Thyroid gland (tissue), 4 donors: ENCODE data around the gene TMEM132C. TPM values are rescaled to one million over a fixed set of nuclear protein-coding genes. Genes with fewer than 3 reads are reported as not detected.

ENCODE experiments used
- DNase-seq, 2 donors: peaks; one replicate each; pipeline ENCODE4 v3.0.0-alpha.2; 2019
- H3K27ac ChIP-seq, 3 donors: fragments of 200-600 bp; sonication (generic); 1 replicate in 2 of 3; 2 replicates in 1 of 3; pipeline ENCODE4 v1.5.1; 2016 to 2019; ENCODE audit warnings: mild to moderate bottlenecking in 1 of 3, moderate library complexity in 1 of 3
- H3K27me3 ChIP-seq: fragments of 200-600 bp; sonication (generic); one replicate; pipeline ENCODE4 v1.5.1; 2019
- H3K36me3 ChIP-seq, 2 donors: fragments of 200-600 bp; sonication (generic); one replicate each; pipeline ENCODE4 v1.5.1; 2016 to 2019
- H3K4me1 ChIP-seq, 2 donors: fragments of 200-600 bp; sonication (generic); one replicate each; pipeline ENCODE4 v1.5.1; 2017 to 2019
- H3K4me3 ChIP-seq, 3 donors: fragments of 200-600 bp; sonication (generic); replicated peaks in 1 of 3; 1 replicate in 2 of 3; 2 replicates in 1 of 3; pipeline ENCODE4 v1.5.1; 2016; ENCODE audit warnings: mild to moderate bottlenecking in 1 of 3
- H3K9me3 ChIP-seq: fragments of 200-600 bp; sonication (generic); one replicate; pipeline ENCODE4 v1.5.1; 2017
- POLR2A ChIP-seq, 2 donors: fragments of 450-650 bp; IDR thresholded peaks; one replicate each; pipeline ENCODE4 v1.6.1; 2017; ENCODE audit warnings: antibody characterized with exemption in 2 of 2, mild to moderate bottlenecking in 2 of 2, moderate library complexity in 1 of 2
- WGBS, 2 donors: methylation state at CpG; one replicate each; pipeline ENCODE4 v1.1.5; 2017; 5-methylcytosine and 5-hydroxymethylcytosine counted together
- intact Hi-C: fragments of 100-400 bp; cut with DNase I; formaldehyde crosslinking; loops from one replicate; pipeline ENCODE4 v1.15.1; 2023
- total RNA-seq, 4 donors: library from RNA; depleted of rRNA; stranded (reverse); fragments of >200 nt; gene quantifications; one replicate each; pipeline ENCODE4 v1.2.3, GENCODE V29; 2016
- TF ChIP-seq, protein P1 (sequence below), 6 experiments: fragments of 200-600 bp in 3 of 6; fragments of 450-650 bp in 3 of 6; sonication (generic) in 3 of 6; IDR thresholded peaks; one replicate each; pipeline ENCODE4 v1.5.1; 2016 to 2019; ENCODE audit warnings: antibody characterized with exemption in 6 of 6, mild to moderate bottlenecking in 2 of 6, inconsistent platforms in 1 of 6, moderate library complexity in 1 of 6

The TMEM132C gene
- total RNA-seq, 4 donors from 2014 or later, result 0.27 to 2.5 (median 1.0) TPM

GRCh38 chr12:128611736-128612135 is 344.8 kb downstream of the TMEM132C start:
- Histone ChIP-seq H3K27ac (no peak overlapping the region), H3K36me3 (no peaks in the 10 kb centered on the region), H3K9me3 (no peaks in the 10 kb centered on the region), H3K27me3 (no peaks in the 10 kb centered on the region), H3K4me1 (no peaks in the 10 kb centered on the region), H3K4me3 (no peak overlapping the region)
- TF ChIP-seq, protein P1, sequence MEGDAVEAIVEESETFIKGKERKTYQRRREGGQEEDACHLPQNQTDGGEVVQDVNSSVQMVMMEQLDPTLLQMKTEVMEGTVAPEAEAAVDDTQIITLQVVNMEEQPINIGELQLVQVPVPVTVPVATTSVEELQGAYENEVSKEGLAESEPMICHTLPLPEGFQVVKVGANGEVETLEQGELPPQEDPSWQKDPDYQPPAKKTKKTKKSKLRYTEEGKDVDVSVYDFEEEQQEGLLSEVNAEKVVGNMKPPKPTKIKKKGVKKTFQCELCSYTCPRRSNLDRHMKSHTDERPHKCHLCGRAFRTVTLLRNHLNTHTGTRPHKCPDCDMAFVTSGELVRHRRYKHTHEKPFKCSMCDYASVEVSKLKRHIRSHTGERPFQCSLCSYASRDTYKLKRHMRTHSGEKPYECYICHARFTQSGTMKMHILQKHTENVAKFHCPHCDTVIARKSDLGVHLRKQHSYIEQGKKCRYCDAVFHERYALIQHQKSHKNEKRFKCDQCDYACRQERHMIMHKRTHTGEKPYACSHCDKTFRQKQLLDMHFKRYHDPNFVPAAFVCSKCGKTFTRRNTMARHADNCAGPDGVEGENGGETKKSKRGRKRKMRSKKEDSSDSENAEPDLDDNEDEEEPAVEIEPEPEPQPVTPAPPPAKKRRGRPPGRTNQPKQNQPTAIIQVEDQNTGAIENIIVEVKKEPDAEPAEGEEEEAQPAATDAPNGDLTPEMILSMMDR (IDR thresholded peaks at IDR 0.05), result no peak
- no peak for TF ChIP-seq POLR2A (IDR thresholded peaks at IDR 0.05)
- intact Hi-C loops, result no loop called here
- WGBS, 2 donors, result 62 to 75% methylated on average over 6 of the region's 6 CpGs
- DNase-seq, result no peak

GRCh38 chr12:128612150-128612850 is 345.3 kb downstream of the TMEM132C start:
- no peak overlapping the region for H3K4me3 ChIP-seq
- no peak overlapping the region for H3K27ac ChIP-seq
- H3K9me3 ChIP-seq, result no peaks in the 10 kb centered on the region
- no peaks in the 10 kb centered on the region for H3K27me3 ChIP-seq
- no peak for TF ChIP-seq POLR2A (IDR thresholded peaks at IDR 0.05)
- TF ChIP-seq, protein P1 (IDR thresholded peaks at IDR 0.05), result no peak
- no peaks in the 10 kb centered on the region for H3K4me1 ChIP-seq
- intact Hi-C loops, result no loop called here
- DNase-seq, result no peak
- no peaks in the 10 kb centered on the region for H3K36me3 ChIP-seq
- WGBS, 2 donors, result 71 to 80% methylated on average over 8 of the region's 8 CpGs

GRCh38 chr12:128613837-128614590 is 347.0 kb downstream of the TMEM132C start:
- Histone ChIP-seq H3K9me3 (no peaks in the 10 kb centered on the region), H3K27ac (no peak overlapping the region), H3K4me1 (no peaks in the 10 kb centered on the region), H3K4me3 (no peak overlapping the region), H3K36me3 (no peaks in the 10 kb centered on the region), H3K27me3 (no peaks in the 10 kb centered on the region)
- 69 to 82% methylated on average over 6 of the region's 6 CpGs for WGBS, 2 donors
- no peak for DNase-seq
- intact Hi-C loops, result no loop called here
- TF ChIP-seq, protein P1 (IDR thresholded peaks at IDR 0.05), result no peak
- TF ChIP-seq POLR2A (IDR thresholded peaks at IDR 0.05), result no peak

GRCh38 chr12:128617304-128617833 is 350.4 kb downstream of the TMEM132C start:
- Histone ChIP-seq H3K4me3 (no peak overlapping the region), H3K9me3 (no peaks in the 10 kb centered on the region), H3K27me3 (no peaks in the 10 kb centered on the region), H3K27ac (no peak overlapping the region), H3K4me1 (no peaks in the 10 kb centered on the region), H3K36me3 (no peaks in the 10 kb centered on the region)
- TF ChIP-seq POLR2A (IDR thresholded peaks at IDR 0.05), result no peak
- TF ChIP-seq, protein P1 (IDR thresholded peaks at IDR 0.05), result no peak
- 92 to 100% methylated on average over 2 of the region's 2 CpGs for WGBS, 2 donors
- intact Hi-C loops, result no loop called here
- no peak for DNase-seq

DNA sequence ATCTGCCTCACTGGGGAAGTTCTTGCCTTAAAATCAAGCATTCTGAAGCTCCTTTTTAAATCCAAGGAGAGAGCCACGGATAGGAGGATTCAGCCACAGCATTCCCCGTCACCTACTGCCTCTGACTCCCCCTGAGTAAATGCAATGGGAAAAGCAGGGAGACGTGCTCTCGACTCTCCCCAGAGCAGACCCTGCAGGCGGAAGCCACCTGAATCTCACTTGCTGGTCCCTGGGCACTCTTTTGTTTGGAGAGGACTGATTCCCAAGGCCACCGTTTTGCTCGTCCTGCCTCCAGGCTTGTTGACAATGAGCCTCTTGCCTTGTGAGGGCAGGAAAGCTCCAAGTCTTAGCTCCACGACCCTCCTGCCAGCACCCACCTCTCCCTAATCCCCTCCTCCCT is 352.3 kb downstream of the TMEM132C start:
- DNase-seq, result no peak
- Histone ChIP-seq H3K4me3 (no peak overlapping the region), H3K27me3 (no peaks in the 10 kb centered on the region), H3K36me3 (no peaks in the 10 kb centered on the region), H3K27ac (no peak overlapping the region), H3K9me3 (no peaks in the 10 kb centered on the region), H3K4me1 (no peaks in the 10 kb centered on the region)
- no peak for TF ChIP-seq POLR2A (IDR thresholded peaks at IDR 0.05)
- TF ChIP-seq, protein P1 (IDR thresholded peaks at IDR 0.05), result no peak
- 25 to 33% methylated on average over 7 to 8 of the region's 8 CpGs for WGBS, 2 donors
- intact Hi-C loops, result no loop called here
